Camera-type eye (tissue), 1 donor: Measurements from ENCODE around the gene KIF24. TPM values are rescaled to one million over a fixed set of nuclear protein-coding genes. Genes with fewer than 3 reads are reported as not detected.

ENCODE experiments used
- total RNA-seq: library from RNA; depleted of rRNA; stranded (reverse); fragments of >200 nt; gene quantifications from one replicate; pipeline ENCODE4 v1.2.3, GENCODE V29; 2014

KIF24 gene
- total RNA-seq, result 4.3 TPM

GRCh38 chr9:34328987-34329832 is at the start of gene KIF24, which contains the start of gene NUDT2:
Gene KIF24, minus strand, starts transcription at chr9:34329268. Its CDS starts 17,922 bp downstream, at chr9:34311346.
Gene NUDT2, plus strand, starts transcription at chr9:34329569. Its CDS starts 9,471 bp downstream, at chr9:34339040.

GRCh38 chr9:34376596-34377403 is 47.7 kb upstream of the KIF24 start, which contains the start of gene MYORG:
Gene MYORG, minus strand, starts transcription at chr9:34376898. Its CDS starts 3,955 bp downstream, at chr9:34372943.

Other genes starting within 250 kb of the KIF24 start
- 40.1 TPM for gene DCAF12, start 202.6 kb downstream of the KIF24 start, total RNA-seq
- 38.5 TPM for gene UBAP1, start 150.2 kb downstream of the KIF24 start, total RNA-seq
- 20.2 TPM for gene NUDT2, start 301 bp upstream of the KIF24 start, total RNA-seq
- gene MYORG, start 47.6 kb upstream of the KIF24 start, total RNA-seq, result 3.0 TPM
- 13.4 TPM for gene FAM219A, start 129.3 kb upstream of the KIF24 start, total RNA-seq
- 0.27 TPM for gene DNAI1, start 129.5 kb upstream of the KIF24 start, total RNA-seq
- 3.4 TPM for gene ENHO, start 193.7 kb upstream of the KIF24 start, total RNA-seq